DMS79 (cell line): ENCODE data around the gene ABCA8.
"Not testable (repeated sequence)": the region's sequence is repeated elsewhere in the genome, so short reads cannot be mapped to it uniquely, and the experiment has no call there.

ENCODE experiments used
- DNase-seq: peaks from one replicate; lab custom pipeline; 2025; lab: John Stamatoyannopoulos, UW

ABCA8 gene

DNA sequence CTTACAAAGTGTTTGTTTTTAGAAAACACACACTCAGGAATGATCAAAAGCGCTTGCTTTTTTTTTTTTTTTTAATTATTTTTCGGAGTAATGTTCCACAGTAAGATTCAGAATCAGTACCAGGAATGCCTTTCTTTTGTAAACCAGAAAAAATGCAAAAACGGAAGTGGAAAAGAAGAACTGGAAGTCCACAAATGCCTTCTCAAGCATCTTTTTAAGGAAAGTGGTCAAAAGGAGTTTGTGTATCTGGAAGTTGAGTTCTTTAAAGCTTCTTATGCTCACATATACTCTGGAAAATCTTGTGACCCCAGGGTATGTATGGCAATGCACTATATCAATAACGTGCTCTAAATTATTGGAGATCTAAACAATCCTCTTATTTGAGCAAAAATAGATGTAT lies 126.0 kb downstream of the ABCA8 start:
- DNase-seq, result no peak

DNA sequence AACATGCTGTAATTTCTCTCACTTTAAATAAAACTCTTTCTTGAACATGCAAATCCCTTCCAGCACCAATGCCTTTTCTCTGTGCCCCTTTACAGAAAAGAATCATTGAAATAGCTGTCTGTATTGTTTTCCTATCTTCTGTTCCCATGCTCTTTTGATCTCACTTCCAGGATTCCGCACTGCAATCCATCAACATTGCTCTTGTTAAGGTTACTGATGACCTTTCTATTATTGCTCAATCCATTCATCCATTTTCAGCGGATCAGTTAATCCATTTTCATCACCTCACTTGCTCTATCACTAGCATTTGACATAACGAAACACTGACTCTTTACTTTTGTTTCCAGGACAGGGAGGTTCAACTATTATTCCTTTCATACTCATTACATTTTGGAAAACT lies 130.5 kb downstream of the ABCA8 start:
- DNase-seq, result no peak

DNA sequence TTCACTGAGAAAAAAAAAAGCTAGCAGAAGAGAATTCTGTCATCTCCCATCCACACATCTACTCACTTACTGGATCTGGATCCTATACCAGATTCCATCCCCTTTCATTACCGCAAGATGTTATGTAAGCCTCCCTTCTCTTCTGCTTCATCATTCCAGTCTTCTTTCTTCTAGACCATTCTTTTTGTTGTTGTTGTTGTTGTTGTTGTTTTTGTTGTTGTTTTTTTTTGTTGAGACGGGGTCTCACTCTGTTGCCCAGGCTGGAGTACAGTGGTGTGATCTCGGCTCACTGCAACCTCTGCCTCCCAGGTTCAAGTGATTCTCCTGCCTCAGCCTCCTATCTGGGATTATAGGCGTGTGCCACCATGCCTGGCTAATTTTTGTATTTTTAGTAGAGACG lies 131.0 kb downstream of the ABCA8 start:
- not testable (repeated sequence) for DNase-seq

DNA sequence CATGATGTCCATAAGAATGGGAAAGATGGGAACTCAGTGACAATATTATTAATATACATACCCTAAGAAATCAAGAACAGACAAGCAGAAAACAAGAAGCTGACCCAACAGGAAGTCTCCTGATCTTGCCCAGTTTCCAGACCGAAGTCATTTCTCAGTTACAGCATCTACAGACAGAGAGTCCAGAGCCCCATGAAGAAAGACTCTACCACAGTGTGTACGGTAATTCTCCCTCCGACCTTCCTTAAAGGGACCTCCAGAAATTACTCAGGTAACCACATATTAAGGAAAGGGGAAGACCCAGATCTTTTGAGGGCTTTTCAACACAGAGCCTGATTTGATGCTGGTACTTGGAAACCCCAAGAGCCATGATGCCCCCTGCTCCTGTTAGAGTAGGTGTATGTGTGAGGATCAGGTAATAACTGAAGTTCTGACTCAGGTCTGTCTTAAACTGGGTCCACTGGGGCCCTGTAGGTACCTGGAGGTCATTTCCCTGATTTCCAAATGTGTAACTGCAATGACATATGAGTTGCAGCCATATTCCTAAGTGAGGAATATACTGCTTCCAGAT lies 132.4 kb downstream of the ABCA8 start:
- no peak for DNase-seq

DNA sequence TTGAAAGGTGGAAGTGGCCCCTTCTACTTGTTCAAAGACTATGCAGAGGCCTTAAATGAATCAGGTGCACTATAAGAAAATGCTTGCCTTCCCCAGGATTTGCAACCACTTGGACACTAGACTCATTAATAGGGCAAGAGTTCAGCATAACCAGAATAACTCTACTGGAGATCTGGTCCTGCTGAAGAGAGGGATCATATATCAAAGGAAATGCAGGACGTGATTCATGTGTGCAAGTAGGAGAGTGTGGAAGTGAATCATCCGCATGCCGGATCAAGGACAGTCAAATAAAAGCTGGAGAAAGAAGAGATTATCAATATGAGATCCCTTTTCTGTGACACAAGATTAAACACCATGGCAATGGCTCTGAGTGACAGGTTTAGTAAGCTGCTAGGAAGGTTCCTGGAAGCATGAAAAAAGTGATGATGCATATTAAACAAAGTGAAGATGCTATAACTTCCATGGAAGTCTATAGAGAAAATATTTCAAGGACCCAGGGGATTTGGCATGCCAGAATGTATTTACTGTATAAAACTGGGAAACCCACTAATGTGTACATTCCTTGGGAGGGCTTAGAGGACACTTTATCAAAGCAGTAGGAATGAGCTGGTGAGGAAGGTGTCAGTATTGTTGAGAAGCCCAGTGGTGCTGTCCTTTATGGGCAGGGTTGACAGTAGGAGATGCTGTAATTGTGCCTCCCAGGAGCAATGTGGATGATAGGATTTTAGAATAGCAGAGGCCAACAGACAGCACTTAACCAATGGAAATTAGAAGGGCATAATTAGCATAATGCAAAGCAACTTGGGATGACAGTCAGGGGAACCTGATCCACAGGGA lies 133.1 kb downstream of the ABCA8 start:
- no peak for DNase-seq

DNA sequence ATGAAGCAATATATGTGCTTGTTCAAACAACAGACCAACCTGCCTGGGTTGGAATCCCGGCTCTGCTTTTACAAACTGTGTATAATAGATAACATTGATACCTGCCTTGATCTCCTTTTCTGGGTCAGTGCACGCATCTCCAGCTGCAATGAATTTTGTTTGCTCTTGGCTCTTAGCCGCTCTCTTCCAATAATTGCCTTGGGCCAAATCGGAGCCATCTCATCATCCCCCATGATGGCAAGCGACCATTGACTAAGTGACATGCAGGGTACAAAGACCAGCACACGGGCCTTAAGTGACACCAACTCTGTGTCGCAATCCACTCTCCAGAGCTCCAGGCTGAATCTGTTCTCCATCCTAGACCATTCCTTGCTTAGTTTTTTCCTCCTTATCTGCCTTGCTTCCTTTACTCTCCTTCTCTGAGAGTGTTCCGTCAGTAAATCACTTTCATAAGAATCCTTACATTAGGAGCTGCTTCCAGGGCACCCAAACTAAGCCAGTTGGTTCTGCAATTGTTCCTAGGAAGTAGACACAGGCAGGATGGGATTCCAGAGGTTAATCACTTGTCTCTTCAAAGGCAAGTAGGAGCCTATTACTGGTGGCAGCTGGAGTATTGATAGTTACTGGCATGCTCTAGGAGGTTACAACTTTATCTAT lies 134.2 kb downstream of the ABCA8 start:
- no peak for DNase-seq

DNA sequence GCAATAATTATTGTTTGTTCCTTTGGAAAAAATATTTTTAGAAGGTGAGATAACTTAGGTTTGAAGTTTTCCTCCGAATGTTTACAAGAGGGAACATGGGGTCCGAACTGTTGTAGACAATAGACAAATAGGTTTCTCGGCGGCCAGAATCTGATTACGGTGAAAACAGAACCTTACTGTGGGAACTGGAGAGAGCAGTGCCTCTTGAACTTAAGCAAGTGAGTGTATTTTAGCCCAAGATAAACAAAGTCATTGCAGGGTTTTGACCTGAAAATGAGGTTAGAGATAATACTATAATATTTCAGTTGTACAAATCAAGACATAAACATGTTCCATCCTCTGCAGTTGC lies 134.7 kb downstream of the ABCA8 start:
- no peak for DNase-seq

DNA sequence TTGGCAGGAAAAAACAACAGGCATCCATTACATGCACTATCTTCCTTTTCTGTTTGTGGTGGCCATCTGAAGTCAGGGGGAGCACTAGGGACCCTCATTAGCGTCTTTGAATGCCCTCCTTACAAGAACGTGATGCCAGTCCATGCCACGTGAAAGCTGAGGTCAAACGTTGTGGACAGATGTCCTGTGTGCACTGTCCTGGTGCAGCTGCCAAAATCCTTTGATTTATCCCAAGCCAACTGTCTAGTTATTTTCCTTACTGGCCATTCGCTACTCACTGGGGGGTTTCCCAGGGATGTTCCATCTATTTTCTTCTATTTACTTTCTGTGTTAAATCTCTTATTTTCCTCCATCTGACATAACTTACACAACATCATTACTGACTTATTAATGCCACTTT lies 135.7 kb downstream of the ABCA8 start:
- no peak for DNase-seq
